GM10266 (cell line): Measurements from ENCODE around the gene SORL1.

Experiments used
- DNase-seq: peaks from one replicate; pipeline ENCODE4 v3.0.0; 2012; ENCODE audit errors: extremely low spot score
- CTCF ChIP-seq: IDR thresholded peaks from 2 replicates; pipeline ENCODE4 v1.5.1; 2012; ENCODE audit warnings: mild to moderate bottlenecking, low read depth; ENCODE audit not compliant: control insufficient read depth, insufficient read depth; ENCODE audit errors: missing control alignments

Gene SORL1

GRCh38 chr11:121643479-121644186, 191.5 kb downstream of the SORL1 start:
- DNase-seq: no peak
- TF ChIP-seq CTCF: no peak

GRCh38 chr11:121644187-121644512, 192.0 kb downstream of the SORL1 start:
- no peak for DNase-seq
- TF ChIP-seq CTCF: no peak

- TF ChIP-seq CTCF: no peak
- no peak for DNase-seq
These were observed 192.9 kb downstream of the SORL1 start for GRCh38 chr11:121645001-121645400.

GRCh38 chr11:121645596-121645995, 193.5 kb downstream of the SORL1 start:
- no peak for TF ChIP-seq CTCF
- no peak for DNase-seq

GRCh38 chr11:121648306-121648705, 196.2 kb downstream of the SORL1 start:
- TF ChIP-seq CTCF: no peak
- DNase-seq: no peak

- no peak for TF ChIP-seq CTCF
- no peak for DNase-seq
These were observed 197.7 kb downstream of the SORL1 start for GRCh38 chr11:121649798-121650197.

- TF ChIP-seq CTCF: no peak
These were observed 198.5 kb downstream of the SORL1 start for GRCh38 chr11:121650351-121651256.

More at GRCh38 chr11:121650351-121651256, 198.5 kb downstream of the SORL1 start:
- DNase-seq: peak; percentile 32
